Urinary bladder (tissue), 4 donors: Measurements from ENCODE around the gene MAGEA6. TPM values are rescaled to one million over a fixed set of nuclear protein-coding genes. Genes with fewer than 3 reads are reported as not detected.
"Not testable (repeated sequence)": the region's sequence is repeated elsewhere in the genome, so short reads cannot be mapped to it uniquely, and the experiment has no call there.

ENCODE experiments used
- DNase-seq: peaks from one replicate; pipeline ENCODE4 v3.0.0-alpha.2; 2015; ENCODE audit errors: extremely low spot score
- H3K27ac ChIP-seq: one replicate; pipeline ENCODE4 v1.5.1; 2013; ENCODE audit warnings: low read depth, mild to moderate bottlenecking, moderate library complexity
- H3K36me3 ChIP-seq: one replicate; pipeline ENCODE4 v1.6.1; 2013; ENCODE audit warnings: mild to moderate bottlenecking, moderate library complexity; ENCODE audit not compliant: insufficient read depth
- H3K4me1 ChIP-seq: one replicate; pipeline ENCODE4 v1.6.1; 2013; ENCODE audit warnings: mild to moderate bottlenecking, moderate library complexity; ENCODE audit not compliant: insufficient read depth
- H3K4me3 ChIP-seq: one replicate; pipeline ENCODE4 v1.5.1; 2013; ENCODE audit warnings: low read depth, low read length
- WGBS: extraction: QIAGEN DNeasy Blood & Tissue Kit; methylation state at CpG from one replicate; pipeline ENCODE4 v1.1.7; 2013; 5-methylcytosine and 5-hydroxymethylcytosine counted together
- polyA plus RNA-seq: library from polyadenylated mRNA; stranded (reverse); fragments of 200-250 nt; gene quantifications from one replicate; pipeline ENCODE4 v1.2.3, GENCODE V29; 2013
- total RNA-seq: library from RNA; depleted of rRNA; stranded (reverse); fragments of >200 nt; gene quantifications from one replicate; pipeline ENCODE4 v1.2.3, GENCODE V29; 2014
- donor health status: healthy with polysubstance abuse.
- donor health status: healthy.

The MAGEA6 gene
- total RNA-seq: not detected
- not detected for polyA plus RNA-seq

DNA sequence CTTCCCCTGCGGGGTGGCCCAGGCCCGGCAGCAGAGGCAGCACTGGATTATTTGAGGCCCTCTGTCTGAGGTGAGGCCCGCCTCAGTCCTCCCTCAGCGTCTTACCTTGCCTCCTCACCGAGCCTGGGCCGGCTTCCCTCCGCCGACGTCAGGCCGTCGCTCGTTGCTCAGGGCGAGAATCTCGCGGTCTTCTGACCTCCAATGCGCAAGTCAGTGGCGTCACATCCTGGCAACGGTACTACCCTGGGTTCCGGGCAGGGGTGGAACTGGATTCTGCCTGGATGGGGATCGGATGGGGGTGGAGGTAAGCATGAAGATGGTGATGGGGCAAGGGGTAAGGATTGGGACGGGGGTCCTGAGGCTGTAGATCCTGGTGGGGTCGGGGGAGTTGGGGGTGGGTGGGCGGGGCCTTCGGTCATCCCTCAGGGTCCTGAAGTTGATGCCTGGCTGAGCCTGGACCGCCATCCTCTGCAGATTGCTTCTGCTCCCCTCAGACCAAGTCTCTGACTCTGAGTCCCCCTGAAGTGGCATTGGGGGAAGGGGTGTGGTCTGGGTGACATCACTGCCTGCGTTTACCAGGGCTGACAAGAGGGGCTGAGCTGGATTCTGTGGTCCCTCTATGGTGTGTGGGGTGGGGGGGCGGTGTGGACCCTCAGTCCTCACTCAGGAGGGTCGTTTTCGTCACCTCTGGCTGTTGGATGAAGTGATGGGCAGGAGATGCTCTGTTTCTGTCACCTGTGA is at the start of gene MAGEA6:
MAGEA6 (minus strand) TSS at position 141 of the 741 bp plus-strand sequence. CDS start 2,039 bp downstream, outside the sequence.
- H3K36me3 ChIP-seq, H3K4me3 ChIP-seq, H3K27ac ChIP-seq, H3K4me1 ChIP-seq, DNase-seq: not testable (repeated sequence)
- 86% methylated on average over 3 of the region's 29 CpGs for WGBS

DNA sequence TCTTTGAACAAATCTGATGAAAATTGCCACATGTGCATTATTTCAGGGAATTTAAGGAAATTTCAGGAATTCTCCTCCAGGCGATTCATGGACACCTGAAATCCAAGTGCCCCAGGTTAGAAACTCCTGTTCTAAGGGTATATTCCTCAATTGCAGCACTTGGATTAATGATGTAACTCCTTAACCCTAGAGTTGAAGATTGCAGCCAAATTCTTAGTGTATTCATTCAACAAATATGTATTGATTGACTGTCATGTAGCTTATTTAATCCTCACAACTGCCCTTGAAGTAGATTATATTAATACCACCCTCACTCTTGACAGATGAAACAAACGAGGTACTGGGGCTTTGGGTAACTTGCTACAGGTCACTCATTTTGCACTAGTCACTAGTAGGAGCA is 49.8 kb upstream of the MAGEA6 start:
- no peak for DNase-seq
- 76% methylated on average over 2 of the region's 2 CpGs for WGBS
- Histone ChIP-seq H3K4me3 (no peak overlapping the region), H3K27ac (no peak overlapping the region), H3K36me3 (no peaks in the 10 kb centered on the region), H3K4me1 (no peaks in the 10 kb centered on the region)

GRCh38 chrX:152818356-152818755 is 48.9 kb upstream of the MAGEA6 start:
- DNase-seq: no peak
- WGBS: 68% methylated on average over 5 of the region's 5 CpGs
- H3K27ac ChIP-seq: no peak overlapping the region
- H3K4me3 ChIP-seq: no peak overlapping the region
- H3K36me3 ChIP-seq: no peaks in the 10 kb centered on the region
- no peaks in the 10 kb centered on the region for H3K4me1 ChIP-seq

GRCh38 chrX:152817078-152817764 is 47.7 kb upstream of the MAGEA6 start:
- Histone ChIP-seq H3K4me1 (no peaks in the 10 kb centered on the region), H3K36me3 (no peaks in the 10 kb centered on the region), H3K27ac (no peak overlapping the region), H3K4me3 (no peak overlapping the region)
- 30% methylated on average over 6 of the region's 6 CpGs for WGBS
- no peak for DNase-seq

DNA sequence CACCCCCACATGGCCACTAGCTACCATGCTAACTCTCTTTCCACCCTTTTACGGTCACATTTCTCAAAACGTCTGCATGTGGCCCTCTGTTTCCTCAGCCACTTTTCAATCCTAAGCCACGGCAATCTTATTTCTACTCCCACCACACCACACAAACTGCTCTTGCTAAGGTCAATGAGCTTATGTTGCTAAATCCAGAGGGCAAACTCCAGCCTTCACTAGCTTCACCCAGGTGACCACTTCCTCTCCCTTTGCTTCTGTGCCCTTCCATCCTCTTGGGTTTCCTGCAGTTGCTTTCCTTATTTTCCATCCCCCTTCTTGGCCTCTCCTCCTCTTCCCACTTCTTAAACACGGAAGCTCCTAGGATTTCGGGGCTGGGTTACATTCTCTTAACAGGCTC is 44.6 kb upstream of the MAGEA6 start:
- Histone ChIP-seq H3K36me3 (no peaks in the 10 kb centered on the region), H3K4me3 (no peak overlapping the region), H3K4me1 (no peaks in the 10 kb centered on the region), H3K27ac (no peak overlapping the region)
- 67% methylated on average over 5 of the region's 5 CpGs for WGBS
- DNase-seq: no peak

GRCh38 chrX:152813206-152813605 is 43.7 kb upstream of the MAGEA6 start:
- no peak for DNase-seq
- 23% methylated on average over 5 of the region's 5 CpGs for WGBS
- no peak overlapping the region for H3K27ac ChIP-seq
- H3K4me3 ChIP-seq: no peak overlapping the region
- H3K4me1 ChIP-seq: no peaks in the 10 kb centered on the region
- H3K36me3 ChIP-seq: no peaks in the 10 kb centered on the region

GRCh38 chrX:152810403-152810802 is 40.9 kb upstream of the MAGEA6 start:
- 37% methylated on average over 4 of the region's 4 CpGs for WGBS
- H3K36me3 ChIP-seq: no peaks in the 10 kb centered on the region
- H3K4me3 ChIP-seq: no peak overlapping the region
- H3K4me1 ChIP-seq: no peaks in the 10 kb centered on the region
- DNase-seq: no peak
- no peak overlapping the region for H3K27ac ChIP-seq

DNA sequence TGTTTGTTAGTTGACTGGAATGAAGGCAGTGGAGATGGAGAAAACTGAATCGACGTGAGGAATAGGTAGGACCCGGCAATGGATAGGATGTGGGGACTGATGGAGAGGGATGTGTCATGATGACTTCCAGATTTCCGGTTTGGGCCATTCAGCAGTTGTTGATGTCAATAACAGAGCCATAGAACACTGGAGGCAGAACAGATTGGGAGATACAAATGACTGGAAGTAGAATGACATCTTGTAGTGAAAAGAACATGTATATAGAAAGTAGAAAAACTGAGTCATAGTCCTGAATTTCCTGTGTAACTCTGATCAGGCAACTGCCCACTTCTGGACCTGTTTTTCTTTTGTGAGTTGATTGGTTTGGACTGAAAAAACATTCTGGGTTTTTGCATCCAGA is 36.5 kb upstream of the MAGEA6 start:
- 76% methylated on average over 4 of the region's 4 CpGs for WGBS
- no peak overlapping the region for H3K27ac ChIP-seq
- no peak overlapping the region for H3K4me3 ChIP-seq
- no peak for DNase-seq
- H3K4me1 ChIP-seq: no peaks in the 10 kb centered on the region
- H3K36me3 ChIP-seq: no peaks in the 10 kb centered on the region

DNA sequence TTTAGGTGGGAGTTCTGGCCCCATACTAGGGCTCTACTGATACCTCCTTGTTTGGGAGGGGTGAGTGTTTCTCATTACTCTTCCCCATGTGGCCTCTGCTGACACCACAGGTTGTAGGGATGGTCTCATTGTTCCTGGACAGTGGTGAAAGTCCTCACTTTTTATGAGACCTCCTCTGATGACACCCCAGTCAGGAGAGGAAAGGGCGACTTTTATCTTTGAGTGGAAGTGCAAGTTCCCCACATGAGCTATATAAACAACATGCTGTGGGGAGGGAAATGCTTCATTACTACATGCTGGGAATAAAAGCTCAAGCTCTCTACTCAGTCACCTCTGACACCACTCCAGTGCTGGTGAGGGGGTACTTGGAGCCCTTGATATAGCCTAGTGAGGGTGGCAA is 29.5 kb upstream of the MAGEA6 start:
- Histone ChIP-seq H3K4me3 (no peak overlapping the region), H3K4me1 (no peaks in the 10 kb centered on the region), H3K36me3 (no peaks in the 10 kb centered on the region), H3K27ac (no peak overlapping the region)
- DNase-seq: no peak
- WGBS: 78% methylated on average over 1 of the region's 1 CpG

DNA sequence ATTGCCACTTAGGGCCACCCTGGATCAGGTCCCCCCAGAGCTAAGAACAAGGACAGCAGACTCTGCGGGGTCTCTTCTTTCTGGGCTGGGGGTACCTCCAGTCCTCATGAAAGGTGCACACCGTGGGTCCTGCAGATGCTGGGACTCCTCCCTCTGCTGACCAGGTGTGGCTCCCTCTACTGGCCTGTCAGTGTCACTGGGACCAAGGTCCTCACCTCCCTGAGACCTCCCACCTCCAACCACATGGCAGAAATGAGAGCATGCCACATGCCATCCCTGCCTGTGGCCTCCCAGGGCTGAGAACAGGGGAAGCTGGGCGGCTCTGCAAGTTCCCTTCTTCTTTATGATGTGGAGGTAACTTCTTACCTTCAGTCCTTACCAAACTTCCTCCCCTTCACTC is 17.6 kb upstream of the MAGEA6 start:
- H3K36me3 ChIP-seq, H3K4me3 ChIP-seq, DNase-seq, H3K27ac ChIP-seq, H3K4me1 ChIP-seq: not testable (repeated sequence)
- no CpG with 5 or more reads among the region's 3 CpGs for WGBS

DNA sequence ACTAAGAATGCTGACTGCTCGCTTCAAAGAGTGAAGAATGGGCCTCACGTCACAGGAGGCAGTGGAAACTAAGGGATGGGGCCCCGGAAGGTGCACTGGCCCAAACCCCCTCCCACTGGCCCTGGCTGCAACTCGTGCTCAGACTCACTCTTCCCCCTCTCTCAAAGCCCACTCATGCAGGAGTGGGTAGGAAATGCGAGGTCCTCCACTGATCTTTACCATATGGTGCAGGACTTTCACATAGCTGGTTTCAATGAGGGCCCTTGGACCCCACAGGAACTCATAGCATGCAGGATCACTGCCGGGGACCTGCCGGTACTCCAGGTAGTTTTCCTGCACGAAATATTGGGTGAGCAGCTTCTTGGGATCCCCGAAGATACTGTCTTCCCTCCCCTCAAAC is 2.9 kb downstream of the MAGEA6 start:
- not testable (repeated sequence) for H3K4me1 ChIP-seq, H3K4me3 ChIP-seq, H3K27ac ChIP-seq, H3K36me3 ChIP-seq, DNase-seq
- WGBS: 82% methylated on average over 9 of the region's 9 CpGs

DNA sequence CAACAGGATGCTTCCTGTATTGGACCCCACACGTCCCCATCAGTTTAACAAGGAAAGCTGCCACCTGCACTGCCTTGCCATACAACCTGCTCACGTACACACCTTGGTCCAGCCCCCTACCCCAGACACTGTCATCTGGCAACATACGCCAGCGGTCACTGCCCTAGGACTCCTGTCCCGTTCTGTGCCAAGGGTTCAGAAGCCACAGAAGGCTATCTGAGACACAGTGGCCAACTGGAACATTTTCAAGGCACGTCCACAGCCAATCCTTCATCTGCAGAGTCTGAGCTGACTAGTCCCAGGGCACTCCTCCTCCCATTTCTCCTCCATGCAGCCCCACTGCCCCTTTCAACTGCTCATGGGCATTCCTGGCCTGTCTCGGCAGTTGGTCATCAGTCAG is 7.9 kb downstream of the MAGEA6 start:
- 91% methylated on average over 4 of the region's 7 CpGs for WGBS
- not testable (repeated sequence) for H3K36me3 ChIP-seq

GRCh38 chrX:152759544-152759943 is 9.9 kb downstream of the MAGEA6 start:
- not testable (repeated sequence) for H3K4me1 ChIP-seq, DNase-seq, H3K4me3 ChIP-seq, H3K27ac ChIP-seq, H3K36me3 ChIP-seq
- 80% methylated on average over 3 of the region's 7 CpGs for WGBS

More for the DNA sequence above, 7.9 kb downstream of the MAGEA6 start:
- not testable (repeated sequence) for DNase-seq, H3K4me1 ChIP-seq, H3K27ac ChIP-seq, H3K4me3 ChIP-seq

DNA sequence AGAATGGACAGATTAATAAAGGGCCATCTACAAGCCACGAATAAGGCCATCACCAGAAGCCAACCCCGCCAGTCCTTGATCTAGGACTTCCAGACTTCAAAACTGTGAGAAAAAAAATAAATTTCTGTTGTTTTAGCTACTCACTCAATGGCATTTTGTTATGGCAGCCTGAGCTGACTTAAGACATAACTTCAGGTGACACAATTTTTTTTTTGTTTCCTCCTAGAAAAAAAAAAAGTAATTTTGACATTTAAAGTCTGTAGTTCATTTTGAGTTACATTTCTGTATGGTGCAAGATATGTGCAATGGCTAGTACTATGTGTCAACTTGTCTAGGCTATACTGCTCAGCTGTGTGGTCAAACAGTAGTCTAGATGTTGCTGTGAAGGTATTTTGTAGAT is 10.6 kb downstream of the MAGEA6 start, which contains the start of gene CSAG3:
CSAG3 (plus strand) TSS at position 301 of the 400 bp plus-strand sequence.
- no CpG with 5 or more reads among the region's 2 CpGs for WGBS
- not testable (repeated sequence) for H3K4me3 ChIP-seq, DNase-seq, H3K27ac ChIP-seq, H3K36me3 ChIP-seq, H3K4me1 ChIP-seq
